Measurements from ENCODE around the gene ZNF280B. TPM values are rescaled to one million over a fixed set of nuclear protein-coding genes. Genes with fewer than 3 reads are reported as not detected.

The ZNF280B gene
- total and polyA plus RNA-seq, 10 of the 15 experiments (the other 5 are each of a cell fraction or from before 2014, with no cell fraction given) = 0.28 to 2.2 (median 1.1) TPM

- H3K9me3 ChIP-seq (replicated peaks; ENCODE audit: control insufficient read depth, insufficient read depth, low read length) = no peaks in the 10 kb centered on the region
- ATAC-seq (no peak), DNase-seq (ENCODE audit: low read depth, low spot score) (no peak), FAIRE-seq (no peak)
- 81% methylated on average over 1 of the region's 1 CpG for WGBS (ENCODE audit: insufficient coverage, insufficient replicate concordance, low lambda C conversion rate, missing lambda C conversion rate)
- H3K4me3 ChIP-seq = no peak overlapping the region
- no peaks in the 10 kb centered on the region for H3K36me3 ChIP-seq (ENCODE audit: control insufficient read depth in 2 of 2, insufficient read depth in 2 of 2, low read length in 1 of 2)
- in situ Hi-C loops (cut with MboI) (no loop called here), intact Hi-C loops (cut with micrococcal nuclease; ENCODE audit: unreplicated experiment) (loop anchor here (10.0 kb wide), 1 partner anchor 128 kb away; no protein-coding TSS in a partner anchor)
- CTCF ChIA-PET = interaction anchor here (0.7 to 3.5 kb wide), 5 partner anchors 23 to 122 kb away, joined by 3 to 21 read pairs (median 5); partner anchors contain the start of gene ZNF280A
- no peaks in the 10 kb centered on the region for H3K79me2 ChIP-seq (ENCODE audit: control insufficient read depth, insufficient read depth, low read length)
- no peak overlapping the region for H2AFZ ChIP-seq (ENCODE audit: control insufficient read depth, low read depth, low read length)
- no TSS peak for BruUV-seq (replicated peaks)
- H3K4me1 ChIP-seq (ENCODE audit: control insufficient read depth, insufficient read depth, low read length) = 0 out of 2 replicates have a peak, but pooled peaks cover 4% of the 10 kb centered on the region
- SMC1A ChIA-PET (ENCODE audit: uncharacterized antibody, unreplicated experiment) = interaction anchor here (1.0 to 1.8 kb wide), 3 partner anchors 31 to 89 kb away, joined by 3 to 6 read pairs (median 5); partner anchors contain the start of gene ZNF280B
- POLR2A ChIA-PET = no interaction called here
- RAD21 ChIA-PET (ENCODE audit: unreplicated experiment) = interaction anchor here (0.7 to 1.4 kb wide), 6 partner anchors 8 to 144 kb away, joined by 3 to 7 read pairs (median 3); partner anchors contain the start of gene ZNF280B
- no peaks in the 10 kb centered on the region for H3K27me3 ChIP-seq (replicated peaks in 1 of 2; ENCODE audit: control insufficient read depth in 2 of 2, insufficient read depth in 2 of 2, low read length in 1 of 2)
- TF ChIP-seq IKZF1 (conservative IDR thresholded peaks at IDR 0.05) (peak; percentile 35; the same call in 1 of the 2 replicates), ATF2 (IDR thresholded peaks at IDR 0.05; ENCODE audit: low read length) (0 out of 2 replicates have a peak, but pooled peaks have one; percentile 28), EED (IDR thresholded peaks at IDR 0.05; ENCODE audit: low read depth) (peak; percentile 13; the same call in 1 of the 2 replicates)
- TF ChIP-seq, protein P1, sequence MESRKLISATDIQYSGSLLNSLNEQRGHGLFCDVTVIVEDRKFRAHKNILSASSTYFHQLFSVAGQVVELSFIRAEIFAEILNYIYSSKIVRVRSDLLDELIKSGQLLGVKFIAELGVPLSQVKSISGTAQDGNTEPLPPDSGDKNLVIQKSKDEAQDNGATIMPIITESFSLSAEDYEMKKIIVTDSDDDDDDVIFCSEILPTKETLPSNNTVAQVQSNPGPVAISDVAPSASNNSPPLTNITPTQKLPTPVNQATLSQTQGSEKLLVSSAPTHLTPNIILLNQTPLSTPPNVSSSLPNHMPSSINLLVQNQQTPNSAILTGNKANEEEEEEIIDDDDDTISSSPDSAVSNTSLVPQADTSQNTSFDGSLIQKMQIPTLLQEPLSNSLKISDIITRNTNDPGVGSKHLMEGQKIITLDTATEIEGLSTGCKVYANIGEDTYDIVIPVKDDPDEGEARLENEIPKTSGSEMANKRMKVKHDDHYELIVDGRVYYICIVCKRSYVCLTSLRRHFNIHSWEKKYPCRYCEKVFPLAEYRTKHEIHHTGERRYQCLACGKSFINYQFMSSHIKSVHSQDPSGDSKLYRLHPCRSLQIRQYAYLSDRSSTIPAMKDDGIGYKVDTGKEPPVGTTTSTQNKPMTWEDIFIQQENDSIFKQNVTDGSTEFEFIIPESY (IDR thresholded peaks at IDR 0.05) = no peak
- H3K27ac ChIP-seq (ENCODE audit: control insufficient read depth, insufficient read depth) = no peak overlapping the region
- no peak overlapping the region for H3K9ac ChIP-seq (ENCODE audit: control insufficient read depth, insufficient read depth, low read length)
- no peaks in the 10 kb centered on the region for H4K20me1 ChIP-seq (ENCODE audit: control insufficient read depth, insufficient read depth)
- H3K4me2 ChIP-seq (ENCODE audit: control insufficient read depth, insufficient read depth) = no peak overlapping the region
Measured at GRCh38 chr22:22553141-22553540, 44.6 kb upstream of the ZNF280B start.

All from GM12878 (cell line).